ENCODE measurements around the gene RNASE1.

Gene RNASE1

GRCh38 chr14:20807304-20808161 lies 4.9 kb upstream of the RNASE1 start:
- DNase-seq (ENCODE audit: low read depth) = no peak

- no peak for DNase-seq (ENCODE audit: low read depth)
Observed at GRCh38 chr14:20805485-20805884, 2.8 kb upstream of the RNASE1 start.

- DNase-seq (ENCODE audit: low read depth) = no peak
Observed at GRCh38 chr14:20803223-20803622, 579 bp upstream of the RNASE1 start.

GRCh38 chr14:20801726-20802125 lies 918 bp downstream of the RNASE1 start:
- no peak for DNase-seq (ENCODE audit: low read depth)

- no peak for DNase-seq (ENCODE audit: low read depth)
Observed at GRCh38 chr14:20799892-20800544, 2.6 kb downstream of the RNASE1 start.

- no peak for DNase-seq (ENCODE audit: low read depth)
Observed at GRCh38 chr14:20799456-20799891, 3.2 kb downstream of the RNASE1 start.

- no peak for DNase-seq (ENCODE audit: low read depth)
Observed at GRCh38 chr14:20798932-20799331, 3.7 kb downstream of the RNASE1 start.

- DNase-seq (ENCODE audit: low read depth) = no peak
Observed at GRCh38 chr14:20798318-20798717, 4.3 kb downstream of the RNASE1 start.

GRCh38 chr14:20797164-20797563 lies 5.5 kb downstream of the RNASE1 start:
- no peak for DNase-seq (ENCODE audit: low read depth)

GRCh38 chr14:20794644-20795369 lies 7.8 kb downstream of the RNASE1 start:
- DNase-seq (ENCODE audit: low read depth) = no peak

- no peak for DNase-seq (ENCODE audit: low read depth)
Observed at GRCh38 chr14:20792556-20792955, 10.1 kb downstream of the RNASE1 start.

GRCh38 chr14:20791597-20791996 lies 11.0 kb downstream of the RNASE1 start:
- no peak for DNase-seq (ENCODE audit: low read depth)

GRCh38 chr14:20791187-20791586 lies 11.5 kb downstream of the RNASE1 start:
- no peak for DNase-seq (ENCODE audit: low read depth)

- DNase-seq (ENCODE audit: low read depth) = no peak
Observed at GRCh38 chr14:20790464-20791116, 12.1 kb downstream of the RNASE1 start.

- DNase-seq (ENCODE audit: low read depth) = no peak
Observed at GRCh38 chr14:20789230-20789813, 13.3 kb downstream of the RNASE1 start.

- no peak for DNase-seq (ENCODE audit: low read depth)
Observed at GRCh38 chr14:20787025-20787424, 15.6 kb downstream of the RNASE1 start.

- no peak for DNase-seq (ENCODE audit: low read depth)
Observed at GRCh38 chr14:20782280-20782890, 20.3 kb downstream of the RNASE1 start.

GRCh38 chr14:20781803-20782202 lies 20.8 kb downstream of the RNASE1 start:
- DNase-seq (ENCODE audit: low read depth) = no peak

- no peak for DNase-seq (ENCODE audit: low read depth)
Observed at GRCh38 chr14:20775901-20776300, 26.7 kb downstream of the RNASE1 start.

GRCh38 chr14:20775043-20775442 lies 27.6 kb downstream of the RNASE1 start:
- no peak for DNase-seq (ENCODE audit: low read depth)

GRCh38 chr14:20774258-20774824 lies 28.3 kb downstream of the RNASE1 start:
- no peak for DNase-seq (ENCODE audit: low read depth)

Data from activated T-helper 9 cell treated with anti-CD3 and anti-CD28 coated beads, Interleukin-2, amount 50 U/mL, for 16 hours (primary cell).